Measurements from ENCODE around the gene LRRTM4.
"Not testable (repeated sequence)": the region's sequence is repeated elsewhere in the genome, so short reads cannot be mapped to it uniquely, and the experiment has no call there.

LRRTM4 gene

DNA sequence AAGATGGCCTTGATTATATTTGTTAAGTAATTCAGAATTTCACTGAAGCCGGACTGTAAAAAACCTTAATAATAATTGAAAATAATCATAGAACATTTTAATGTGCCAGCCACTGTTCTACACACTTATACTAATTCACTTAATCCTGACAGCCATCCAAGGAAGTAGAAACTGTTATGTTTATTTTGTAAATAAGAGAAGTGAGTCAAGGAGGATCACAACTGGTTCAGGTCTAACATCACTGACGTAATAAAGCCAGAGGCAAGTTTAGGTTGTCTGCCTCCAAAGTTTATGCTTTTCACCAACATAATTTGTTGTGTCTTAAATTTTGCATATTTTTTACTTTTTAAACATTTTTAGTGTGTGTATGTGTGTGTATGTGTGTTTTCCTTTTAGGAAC is 436.1 kb downstream of the LRRTM4 start:
- no peak for TF ChIP-seq ZNF274 (IDR thresholded peaks at IDR 0.05; ENCODE audit: low read depth, low read length)
- no peak overlapping the region for H3K4me3 ChIP-seq (ENCODE audit: low read length)

DNA sequence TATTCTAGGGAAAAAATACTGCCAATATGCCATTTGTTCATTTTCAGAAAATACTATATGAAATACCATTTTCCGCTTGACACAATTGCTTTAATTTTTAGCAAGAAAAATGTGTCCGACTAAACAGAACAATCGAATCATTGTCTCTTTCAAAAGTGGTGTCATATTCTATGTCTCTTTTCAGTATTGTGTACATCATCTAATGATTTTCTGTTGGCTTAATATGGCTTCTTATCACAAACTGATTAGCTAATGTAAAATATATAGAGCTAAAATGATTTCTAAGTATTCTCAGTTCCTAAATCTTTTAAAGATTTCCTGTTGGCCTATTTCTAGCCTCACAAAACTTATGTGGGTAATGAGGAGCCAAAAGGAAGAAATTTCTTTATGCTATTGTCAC is 436.6 kb downstream of the LRRTM4 start:
- H3K4me3 ChIP-seq (ENCODE audit: low read length): no peak overlapping the region

DNA sequence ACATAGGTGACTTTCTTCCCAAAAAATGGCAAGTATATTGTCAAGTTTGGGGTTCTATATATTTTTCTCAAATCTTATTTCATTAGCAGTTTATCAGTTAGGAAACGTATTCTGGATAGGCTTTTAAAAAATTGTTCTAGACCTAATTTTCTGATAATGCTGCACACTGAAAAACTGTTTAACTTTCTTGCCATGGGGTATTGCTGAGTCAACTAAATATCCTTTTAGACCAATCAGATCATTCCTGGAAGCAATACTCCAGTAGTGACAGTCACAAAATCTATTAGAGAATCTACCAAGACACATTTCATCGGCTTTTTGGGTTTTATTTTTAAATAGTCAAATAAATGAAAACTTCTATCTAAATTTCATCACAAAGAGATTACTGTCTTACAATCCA is 440.6 kb downstream of the LRRTM4 start:
- H3K4me3 ChIP-seq (ENCODE audit: low read length): no peak overlapping the region
- no peak for TF ChIP-seq ZNF274 (IDR thresholded peaks at IDR 0.05; ENCODE audit: low read depth, low read length)

More for the DNA sequence above, 436.6 kb downstream of the LRRTM4 start:
- TF ChIP-seq ZNF274 (IDR thresholded peaks at IDR 0.05; ENCODE audit: low read depth, low read length): no peak

DNA sequence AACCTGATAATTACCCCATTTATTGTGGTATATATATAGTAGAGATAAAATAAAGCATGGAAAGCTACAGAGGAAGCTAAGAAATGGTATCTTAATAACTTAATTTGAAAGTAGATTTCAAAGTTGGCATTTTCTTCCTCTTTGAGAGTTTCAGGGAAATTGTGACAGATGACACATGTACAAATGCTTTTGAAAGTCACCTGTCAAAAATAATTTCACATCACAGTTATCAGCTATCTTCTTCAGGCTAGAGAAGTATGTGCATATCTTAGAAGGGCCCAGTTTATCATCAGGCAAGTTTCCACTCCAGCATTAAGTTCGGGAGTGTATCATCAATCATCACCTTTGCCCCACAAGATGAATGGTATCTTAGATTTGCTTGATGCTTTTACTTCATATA is 457.9 kb downstream of the LRRTM4 start:
- TF ChIP-seq ZNF274 (IDR thresholded peaks at IDR 0.05; ENCODE audit: low read depth, low read length): no peak

DNA sequence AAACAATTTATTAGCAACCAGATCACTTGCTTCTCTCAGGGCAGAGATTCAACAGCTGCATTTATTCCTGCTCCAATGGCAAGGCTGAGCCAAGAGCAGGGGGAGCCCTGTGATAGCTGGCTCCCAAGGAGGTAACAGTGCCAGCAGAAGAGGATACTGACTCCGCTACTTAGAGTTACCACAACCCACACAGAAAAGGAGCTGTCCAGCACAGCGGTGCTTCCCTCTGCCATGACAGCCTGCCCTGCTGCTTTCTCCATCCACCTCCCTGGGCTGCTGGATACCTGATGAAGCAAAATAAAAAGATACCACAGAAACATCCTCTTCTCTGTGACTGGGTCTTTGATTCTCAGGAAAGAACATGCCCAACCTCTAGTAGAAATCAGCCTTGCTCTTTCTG is 467.2 kb downstream of the LRRTM4 start:
- TF ChIP-seq ZNF274 (IDR thresholded peaks at IDR 0.05; ENCODE audit: low read depth, low read length): no peak
- no peak overlapping the region for H3K4me3 ChIP-seq (ENCODE audit: low read length)

More for the DNA sequence above, 457.9 kb downstream of the LRRTM4 start:
- H3K4me3 ChIP-seq (ENCODE audit: low read length): no peak overlapping the region

DNA sequence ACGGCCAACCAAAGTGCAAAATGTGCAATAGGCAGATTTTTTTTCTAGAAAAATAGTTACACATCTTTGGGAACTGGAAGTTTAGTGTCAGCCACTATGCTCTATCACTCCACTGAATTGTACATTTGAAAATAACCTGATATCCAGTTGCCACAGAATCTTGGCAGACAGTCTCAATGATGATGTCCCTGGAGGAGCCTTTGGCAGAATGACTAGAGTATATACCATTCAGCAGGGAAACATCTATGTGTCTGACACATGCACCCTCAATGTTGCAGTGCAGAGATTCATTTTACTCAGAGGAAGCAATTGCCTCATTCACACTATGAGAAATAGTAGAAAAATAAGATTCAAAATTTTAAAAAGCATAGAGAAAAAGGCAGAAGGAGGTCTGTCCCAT is 475.8 kb downstream of the LRRTM4 start:
- no peak for TF ChIP-seq ZNF274 (IDR thresholded peaks at IDR 0.05; ENCODE audit: low read depth, low read length)
- H3K4me3 ChIP-seq (ENCODE audit: low read length): no peak overlapping the region

DNA sequence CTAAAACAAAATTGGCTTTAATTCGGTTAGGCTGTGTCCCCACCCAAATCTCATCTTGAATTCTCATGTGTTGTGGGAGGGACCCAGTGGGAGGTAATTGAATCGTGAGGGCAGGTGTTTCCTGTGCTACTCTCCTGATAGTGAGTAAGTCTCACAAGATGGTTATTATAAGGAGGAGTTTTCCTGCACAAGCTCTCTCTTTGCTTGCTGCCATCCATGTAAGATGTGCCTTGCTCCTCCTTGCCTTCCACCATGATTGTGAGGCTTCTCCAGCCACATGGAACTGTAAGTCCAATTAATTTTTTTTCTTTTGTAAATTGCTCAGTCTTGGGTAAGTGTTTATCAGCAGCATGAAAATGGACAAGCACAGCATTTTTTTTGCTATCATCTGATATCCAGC is 476.7 kb downstream of the LRRTM4 start:
- H3K4me3 ChIP-seq (ENCODE audit: low read length): not testable (repeated sequence)

DNA sequence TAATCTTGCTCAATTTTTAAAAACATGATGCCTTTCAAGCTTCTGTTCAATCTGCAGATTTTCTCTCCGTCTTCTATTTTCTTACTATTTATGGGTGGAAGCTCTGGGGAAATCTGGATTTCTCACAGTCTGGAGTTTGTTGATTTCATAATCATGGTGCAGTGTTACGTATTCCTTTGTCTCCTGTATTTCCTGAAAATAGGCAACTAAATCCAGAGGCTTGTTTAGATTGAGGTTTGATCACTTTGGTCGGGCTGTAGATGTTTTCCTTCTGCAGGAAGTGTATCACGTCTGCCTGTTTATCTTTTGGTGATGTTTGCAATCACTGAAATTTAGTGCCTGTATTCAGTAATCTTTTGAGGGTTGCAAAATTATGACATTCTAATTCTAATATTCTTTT is 487.7 kb downstream of the LRRTM4 start:
- no peak overlapping the region for H3K4me3 ChIP-seq (ENCODE audit: low read length)
- no peak for TF ChIP-seq ZNF274 (IDR thresholded peaks at IDR 0.05; ENCODE audit: low read depth, low read length)

DNA sequence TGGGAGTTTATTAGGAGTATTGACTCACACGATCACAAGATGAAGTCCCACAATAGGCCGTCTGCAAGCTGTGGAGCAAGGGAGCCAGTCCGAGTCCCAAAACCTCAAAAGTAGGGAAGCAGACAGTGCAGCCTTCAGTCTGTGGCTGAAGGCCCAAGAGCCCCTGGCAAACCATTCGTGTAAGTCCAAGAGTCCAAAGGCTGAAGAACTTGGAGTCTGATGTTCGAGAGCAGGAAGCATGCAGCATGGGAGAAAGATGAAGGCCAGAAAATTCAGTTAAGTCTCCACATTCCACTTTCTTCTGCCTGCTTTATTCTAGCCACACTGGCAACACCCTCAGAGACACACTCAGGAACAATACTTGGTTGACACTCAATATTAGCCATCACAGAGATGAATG is 492.9 kb downstream of the LRRTM4 start:
- H3K4me3 ChIP-seq (ENCODE audit: low read length): not testable (repeated sequence)

DNA sequence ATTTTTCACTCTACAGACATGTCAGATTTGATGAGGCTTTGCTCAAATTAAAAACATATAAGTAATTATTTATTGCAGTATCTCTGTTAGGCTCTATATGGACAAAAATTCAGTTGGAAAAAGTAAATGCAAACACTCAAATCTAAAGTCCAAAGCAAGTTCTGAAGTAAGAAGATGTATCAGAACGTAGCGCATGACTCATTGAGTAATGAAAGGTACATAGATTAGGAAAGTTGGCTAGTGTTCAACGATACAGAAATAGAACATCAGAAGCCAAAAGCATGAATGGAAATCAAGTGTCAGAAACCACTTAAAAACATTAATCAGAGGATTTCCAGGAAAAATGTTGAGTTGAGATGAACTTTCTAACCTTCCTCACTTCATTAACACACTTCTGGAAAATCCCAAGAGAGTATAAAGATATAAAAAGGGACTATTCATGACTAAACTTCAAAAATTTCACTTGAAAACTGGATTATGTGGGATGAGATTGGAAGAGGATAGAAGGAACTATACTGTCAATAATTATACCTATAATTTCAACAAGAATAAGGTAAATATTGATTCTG is 494.1 kb downstream of the LRRTM4 start:
- no peak for TF ChIP-seq ZNF274 (IDR thresholded peaks at IDR 0.05; ENCODE audit: low read depth, low read length)
- no peak overlapping the region for H3K4me3 ChIP-seq (ENCODE audit: low read length)

DNA sequence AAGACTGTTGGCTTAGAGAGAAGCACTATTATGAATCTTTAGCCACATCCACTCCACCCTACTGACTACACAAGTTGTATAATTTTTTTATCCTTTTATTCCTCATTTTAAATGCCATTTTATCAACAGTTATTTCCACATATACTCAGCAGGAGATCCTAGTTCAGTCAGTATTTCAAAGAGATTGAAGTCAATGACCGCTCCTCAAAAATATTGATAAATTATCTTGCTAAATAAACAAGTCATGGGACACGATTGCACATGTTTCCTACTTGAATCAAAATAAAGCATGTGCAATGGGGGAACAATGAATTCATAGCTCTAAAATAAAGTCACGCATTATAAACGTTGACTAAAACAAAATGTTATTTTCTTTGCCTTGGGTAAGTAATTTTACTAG is 496.5 kb downstream of the LRRTM4 start:
- no peak for TF ChIP-seq ZNF274 (IDR thresholded peaks at IDR 0.05; ENCODE audit: low read depth, low read length)
- H3K4me3 ChIP-seq (ENCODE audit: low read length): no peak overlapping the region

DNA sequence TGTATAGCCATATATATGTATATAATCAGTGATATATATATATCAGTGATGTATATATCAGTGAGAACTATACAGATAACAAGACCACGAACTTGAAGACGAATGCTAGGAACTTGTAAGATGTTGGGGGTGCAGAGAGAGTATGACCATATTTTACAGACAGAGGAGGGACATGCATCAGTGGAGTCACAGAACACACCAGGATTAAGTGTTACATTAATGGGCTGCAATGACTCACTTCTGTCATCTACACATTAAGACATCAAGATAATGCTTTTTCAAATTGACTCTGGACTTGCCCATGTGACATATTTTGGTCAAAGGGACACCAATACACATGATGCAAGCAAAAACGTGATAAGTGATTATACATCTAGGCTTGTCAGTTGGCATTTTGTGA is 501.0 kb downstream of the LRRTM4 start:
- H3K4me3 ChIP-seq (ENCODE audit: low read length): no peak overlapping the region
- no peak for TF ChIP-seq ZNF274 (IDR thresholded peaks at IDR 0.05; ENCODE audit: low read depth, low read length)

DNA sequence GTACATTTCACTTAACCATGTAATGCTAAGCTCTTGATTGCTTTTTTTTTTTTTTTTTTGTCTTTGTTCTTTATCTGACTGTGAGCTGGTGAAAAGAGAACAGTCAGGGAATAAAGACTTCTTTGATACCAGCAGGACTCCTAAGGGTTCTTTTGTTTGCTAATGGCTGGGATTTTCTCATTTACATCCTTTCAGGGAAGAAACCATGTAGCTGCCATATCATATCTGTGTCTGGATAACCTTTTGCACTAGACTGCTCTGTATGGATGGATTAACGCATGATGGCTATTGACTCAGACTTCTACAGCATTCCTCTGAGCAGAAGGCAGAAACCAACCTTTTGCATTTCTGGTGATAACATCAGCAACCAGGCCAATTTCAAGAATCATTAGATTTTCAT is 504.0 kb downstream of the LRRTM4 start:
- H3K4me3 ChIP-seq (ENCODE audit: low read length): no peak overlapping the region

DNA sequence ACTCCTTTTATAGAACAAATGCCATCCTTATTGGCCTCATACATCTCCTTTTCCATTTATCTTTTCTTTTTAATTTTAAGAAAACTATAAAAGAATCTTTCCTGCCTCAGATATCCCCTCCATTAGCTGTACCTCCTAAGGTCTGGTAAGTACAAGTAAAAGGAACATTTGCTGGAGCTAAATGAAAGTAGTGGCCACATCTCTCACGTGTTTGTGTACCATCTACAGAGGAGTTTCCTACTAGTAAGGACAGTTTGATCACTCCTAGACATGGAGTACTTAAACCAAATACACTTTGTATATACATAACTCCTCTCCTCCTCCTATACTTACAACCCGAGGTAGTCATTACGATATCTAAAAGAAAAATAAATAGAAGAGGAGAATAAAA is 504.8 kb downstream of the LRRTM4 start:
- TF ChIP-seq ZNF274 (IDR thresholded peaks at IDR 0.05; ENCODE audit: low read depth, low read length): no peak
- H3K4me3 ChIP-seq (ENCODE audit: low read length): no peak overlapping the region

More for the DNA sequence above, 504.0 kb downstream of the LRRTM4 start:
- no peak for TF ChIP-seq ZNF274 (IDR thresholded peaks at IDR 0.05; ENCODE audit: low read depth, low read length)

DNA sequence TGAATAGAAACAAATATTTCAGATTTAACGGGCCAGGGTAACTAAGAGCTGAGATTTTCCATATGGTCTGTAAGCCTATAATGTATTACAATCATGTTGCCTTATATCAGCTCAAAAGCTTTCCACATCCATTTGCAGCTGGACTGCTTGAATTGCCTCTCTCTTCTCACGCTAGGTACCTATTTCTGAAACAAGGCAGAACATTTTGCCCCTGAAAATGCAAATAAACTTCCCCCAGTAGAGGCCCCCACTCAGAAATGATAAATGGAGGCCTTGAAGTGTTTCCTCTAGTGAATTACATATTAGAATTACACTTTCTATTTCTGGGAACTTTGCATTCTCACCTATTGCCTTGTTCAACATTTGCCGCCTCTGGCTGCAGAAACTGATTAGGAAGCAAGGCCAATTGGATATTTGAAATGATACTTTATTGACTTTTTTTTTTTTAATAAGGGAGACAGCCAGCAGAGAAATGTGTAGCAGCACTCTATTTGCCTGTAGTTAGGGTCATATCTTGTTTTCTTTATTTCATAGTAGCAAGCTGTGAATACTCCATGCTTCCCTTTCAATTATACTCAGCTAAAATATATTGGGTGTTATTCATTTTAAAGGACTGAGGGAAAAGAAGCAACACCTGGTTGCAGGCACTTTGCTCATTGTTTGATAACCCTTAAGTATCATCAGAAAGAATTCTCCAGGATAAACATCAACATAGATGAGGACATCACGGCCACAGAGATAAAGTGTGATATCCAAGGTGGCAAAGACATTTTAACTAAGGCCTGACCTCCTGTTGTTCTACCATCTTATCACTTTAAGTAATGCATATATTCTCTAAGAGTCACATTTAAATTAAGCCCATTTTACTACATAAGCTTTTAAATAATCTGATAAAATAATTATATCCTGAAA is 505.5 kb downstream of the LRRTM4 start:
- H3K4me3 ChIP-seq (ENCODE audit: low read length): no peak overlapping the region
- TF ChIP-seq ZNF274 (IDR thresholded peaks at IDR 0.05; ENCODE audit: low read depth, low read length): no peak
